RWPE2 (cell line): ENCODE results near the gene HM13.
"Not testable (repeated sequence)": the region's sequence is repeated elsewhere in the genome, so short reads cannot be mapped to it uniquely, and the experiment has no call there.

Source experiments
- ATAC-seq: fragments of 200-7000 bp; cut with Tn5 transposase; 3 replicates; pipeline ENCODE4 v1.9.1; 2021; ENCODE audit warnings: low read depth
- DNase-seq: peaks from one replicate; pipeline ENCODE4 v3.0.0-alpha.2; 2020; ENCODE audit warnings: low spot score
- H3K27ac ChIP-seq: fragments of 450-650 bp; 2 replicates; pipeline ENCODE4 v1.5.1; 2017; ENCODE audit warnings: mild to moderate bottlenecking; ENCODE audit not compliant: poor library complexity, severe bottlenecking
- H3K27me3 ChIP-seq: fragments of 250-450 bp; sonication (Bioruptor Pico); 2 replicates; pipeline ENCODE4 v1.5.1; 2021; ENCODE audit warnings: mild to moderate bottlenecking, moderate library complexity; ENCODE audit not compliant: insufficient read depth, poor library complexity, severe bottlenecking
- H3K36me3 ChIP-seq: fragments of 250-450 bp; sonication (Bioruptor Pico); 2 replicates; pipeline ENCODE4 v1.5.1; 2020; ENCODE audit warnings: low read depth, mild to moderate bottlenecking, moderate library complexity
- H3K4me1 ChIP-seq: fragments of 250-450 bp; sonication (Bioruptor Pico); 2 replicates; pipeline ENCODE4 v1.5.1; 2021; ENCODE audit warnings: mild to moderate bottlenecking, moderate library complexity; ENCODE audit not compliant: insufficient read depth, poor library complexity, severe bottlenecking
- H3K4me3 ChIP-seq: fragments of 250-450 bp; sonication (Bioruptor Pico); 2 replicates; pipeline ENCODE4 v1.5.1; 2021; ENCODE audit warnings: mild to moderate bottlenecking, moderate library complexity; ENCODE audit not compliant: severe bottlenecking
- H3K9me3 ChIP-seq: fragments of 250-450 bp; sonication (Bioruptor Pico); 2 replicates; pipeline ENCODE4 v1.5.1; 2021; ENCODE audit warnings: mild to moderate bottlenecking, moderate library complexity; ENCODE audit not compliant: severe bottlenecking
- TF ChIP-seq, protein P1 (sequence below): fragments of 450-650 bp; IDR thresholded peaks from one replicate; pipeline ENCODE4 v1.5.1; 2017; ENCODE audit warnings: mild to moderate bottlenecking, moderate library complexity; ENCODE audit not compliant: poor library complexity, severe bottlenecking

HM13 gene, protein sequence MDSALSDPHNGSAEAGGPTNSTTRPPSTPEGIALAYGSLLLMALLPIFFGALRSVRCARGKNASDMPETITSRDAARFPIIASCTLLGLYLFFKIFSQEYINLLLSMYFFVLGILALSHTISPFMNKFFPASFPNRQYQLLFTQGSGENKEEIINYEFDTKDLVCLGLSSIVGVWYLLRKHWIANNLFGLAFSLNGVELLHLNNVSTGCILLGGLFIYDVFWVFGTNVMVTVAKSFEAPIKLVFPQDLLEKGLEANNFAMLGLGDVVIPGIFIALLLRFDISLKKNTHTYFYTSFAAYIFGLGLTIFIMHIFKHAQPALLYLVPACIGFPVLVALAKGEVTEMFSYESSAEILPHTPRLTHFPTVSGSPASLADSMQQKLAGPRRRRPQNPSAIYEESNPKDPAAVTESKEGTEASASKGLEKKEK

DNA sequence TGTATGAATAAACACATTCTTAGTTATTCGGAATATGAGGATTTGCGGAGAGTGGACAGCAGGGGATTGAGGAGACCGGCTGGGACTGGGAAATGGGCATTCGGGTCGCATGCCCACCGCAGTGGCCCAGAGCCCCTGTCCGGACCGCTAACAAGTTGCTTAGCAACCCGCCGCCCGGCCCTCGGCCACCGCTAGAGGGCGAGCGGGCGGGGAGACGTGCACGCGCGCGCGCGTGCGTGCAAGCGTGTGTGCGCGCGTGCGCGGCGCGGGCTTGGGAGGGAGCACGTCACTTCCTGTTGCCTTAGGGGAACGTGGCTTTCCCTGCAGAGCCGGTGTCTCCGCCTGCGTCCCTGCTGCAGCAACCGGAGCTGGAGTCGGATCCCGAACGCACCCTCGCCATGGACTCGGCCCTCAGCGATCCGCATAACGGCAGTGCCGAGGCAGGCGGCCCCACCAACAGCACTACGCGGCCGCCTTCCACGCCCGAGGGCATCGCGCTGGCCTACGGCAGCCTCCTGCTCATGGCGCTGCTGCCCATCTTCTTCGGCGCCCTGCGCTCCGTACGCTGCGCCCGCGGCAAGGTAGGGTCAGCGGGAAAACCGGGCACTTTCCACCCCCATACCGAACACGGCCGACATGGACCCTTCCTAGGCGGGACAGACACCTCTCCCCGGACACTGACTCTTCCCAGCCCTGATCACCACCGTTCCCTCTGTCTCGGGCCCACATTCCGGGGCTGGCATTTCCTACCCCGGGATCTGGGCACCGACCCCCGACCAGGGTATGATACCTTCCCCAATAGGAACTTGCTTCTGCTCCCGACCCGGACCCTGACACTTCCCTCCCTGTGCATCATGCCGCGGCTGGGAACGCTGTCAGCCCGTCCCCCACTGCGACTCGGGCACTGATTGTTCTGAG, at the start of gene HM13:
Gene HM13 (plus strand): TSS at position 289 of the 918 bp plus-strand sequence. CDS start 110 bp downstream, at position 399.
- peaks cover 22% of the 10 kb centered on the region for H3K4me1 ChIP-seq
- ATAC-seq (peak; percentile 81), DNase-seq (peak; percentile 99)
- H3K9me3 ChIP-seq: no peaks in the 10 kb centered on the region
- H3K36me3 ChIP-seq: peaks cover 45% of the 10 kb centered on the region
- H3K27ac ChIP-seq: peak within 1 kb of the TSS; percentile 45
- H3K27me3 ChIP-seq: no peaks in the 10 kb centered on the region
- TF ChIP-seq, protein P1, sequence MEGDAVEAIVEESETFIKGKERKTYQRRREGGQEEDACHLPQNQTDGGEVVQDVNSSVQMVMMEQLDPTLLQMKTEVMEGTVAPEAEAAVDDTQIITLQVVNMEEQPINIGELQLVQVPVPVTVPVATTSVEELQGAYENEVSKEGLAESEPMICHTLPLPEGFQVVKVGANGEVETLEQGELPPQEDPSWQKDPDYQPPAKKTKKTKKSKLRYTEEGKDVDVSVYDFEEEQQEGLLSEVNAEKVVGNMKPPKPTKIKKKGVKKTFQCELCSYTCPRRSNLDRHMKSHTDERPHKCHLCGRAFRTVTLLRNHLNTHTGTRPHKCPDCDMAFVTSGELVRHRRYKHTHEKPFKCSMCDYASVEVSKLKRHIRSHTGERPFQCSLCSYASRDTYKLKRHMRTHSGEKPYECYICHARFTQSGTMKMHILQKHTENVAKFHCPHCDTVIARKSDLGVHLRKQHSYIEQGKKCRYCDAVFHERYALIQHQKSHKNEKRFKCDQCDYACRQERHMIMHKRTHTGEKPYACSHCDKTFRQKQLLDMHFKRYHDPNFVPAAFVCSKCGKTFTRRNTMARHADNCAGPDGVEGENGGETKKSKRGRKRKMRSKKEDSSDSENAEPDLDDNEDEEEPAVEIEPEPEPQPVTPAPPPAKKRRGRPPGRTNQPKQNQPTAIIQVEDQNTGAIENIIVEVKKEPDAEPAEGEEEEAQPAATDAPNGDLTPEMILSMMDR: peak; percentile 100
- peak within 1 kb of the TSS; percentile 90 for H3K4me3 ChIP-seq

DNA sequence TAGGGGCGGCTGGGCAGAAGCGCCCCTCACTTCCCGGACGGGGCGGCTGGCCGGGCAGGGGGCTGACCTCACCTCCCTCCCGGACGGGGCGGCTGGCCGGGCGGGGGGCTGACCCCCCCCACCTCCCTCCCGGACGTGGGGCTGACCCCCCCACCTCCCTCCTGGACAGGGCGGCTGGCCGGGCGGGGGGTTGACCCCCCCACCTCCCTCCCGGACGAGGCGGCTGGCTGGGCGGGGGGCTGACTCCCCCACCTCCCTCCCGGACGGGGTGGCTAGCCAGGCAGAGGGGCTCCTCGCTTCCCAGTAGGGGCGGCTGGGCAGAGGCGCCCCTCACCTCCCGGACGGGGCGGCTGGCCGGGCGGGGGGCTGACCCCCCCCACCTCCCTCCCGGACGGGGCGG, 43.3 kb upstream of the HM13 start:
- peak; percentile 60 for DNase-seq
- not testable (repeated sequence) for H3K36me3 ChIP-seq, ATAC-seq, H3K9me3 ChIP-seq, H3K27me3 ChIP-seq, H3K4me3 ChIP-seq, H3K4me1 ChIP-seq, H3K27ac ChIP-seq

- peaks cover 14% of the 10 kb centered on the region for H3K27me3 ChIP-seq
- DNase-seq: peak; percentile 75
- no peak for ATAC-seq
- H3K36me3 ChIP-seq: no peaks in the 10 kb centered on the region
- H3K4me3 ChIP-seq: no peak overlapping the region
- H3K9me3 ChIP-seq: no peaks in the 10 kb centered on the region
- H3K4me1 ChIP-seq: peaks cover 2% of the 10 kb centered on the region
- TF ChIP-seq, protein P1: no peak
- H3K27ac ChIP-seq: no peak overlapping the region
Measured at GRCh38 chr20:31472395-31473330, 41.6 kb upstream of the HM13 start.

- no peaks in the 10 kb centered on the region for H3K36me3 ChIP-seq
- ATAC-seq (peak; percentile 56), DNase-seq (peak; percentile 34)
- peaks cover 14% of the 10 kb centered on the region for H3K27me3 ChIP-seq
- H3K9me3 ChIP-seq: no peaks in the 10 kb centered on the region
- peaks cover 2% of the 10 kb centered on the region for H3K4me1 ChIP-seq
- H3K27ac ChIP-seq: no peak overlapping the region
- no peak overlapping the region for H3K4me3 ChIP-seq
- TF ChIP-seq, protein P1: no peak
Measured at GRCh38 chr20:31473331-31474096, 40.7 kb upstream of the HM13 start.
